HG03378 (cell line): Measurements from ENCODE around the gene TTYH1.

ENCODE experiments used
- ATAC-seq: cut with Tn5 transposase; IDR thresholded peaks from one replicate; pipeline ENCODE4 v1.9.1; 2021; ENCODE audit warnings: mild to moderate bottlenecking, moderate library complexity; ENCODE audit not compliant: unreplicated experiment

TTYH1 gene

DNA sequence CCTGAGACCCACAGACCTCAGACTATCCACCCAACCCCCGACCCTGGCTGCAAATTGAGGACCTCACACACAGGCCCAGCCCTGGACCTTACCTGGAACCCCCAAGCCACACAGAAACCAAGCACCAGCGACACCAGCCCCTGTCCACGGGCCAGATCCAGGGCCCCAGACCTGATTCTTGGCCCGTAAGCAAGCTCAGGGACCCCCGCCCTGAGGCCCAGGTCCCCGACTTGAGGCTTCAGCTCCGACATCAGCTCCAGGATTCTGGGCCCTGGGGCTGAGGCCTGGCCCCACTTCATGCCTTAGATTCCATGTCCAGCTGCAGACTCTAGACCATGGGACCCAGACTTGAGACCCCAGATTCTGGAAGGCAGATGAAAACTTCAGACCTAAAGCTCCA, 6.3 kb downstream of the TTYH1 start:
- no peak for ATAC-seq

DNA sequence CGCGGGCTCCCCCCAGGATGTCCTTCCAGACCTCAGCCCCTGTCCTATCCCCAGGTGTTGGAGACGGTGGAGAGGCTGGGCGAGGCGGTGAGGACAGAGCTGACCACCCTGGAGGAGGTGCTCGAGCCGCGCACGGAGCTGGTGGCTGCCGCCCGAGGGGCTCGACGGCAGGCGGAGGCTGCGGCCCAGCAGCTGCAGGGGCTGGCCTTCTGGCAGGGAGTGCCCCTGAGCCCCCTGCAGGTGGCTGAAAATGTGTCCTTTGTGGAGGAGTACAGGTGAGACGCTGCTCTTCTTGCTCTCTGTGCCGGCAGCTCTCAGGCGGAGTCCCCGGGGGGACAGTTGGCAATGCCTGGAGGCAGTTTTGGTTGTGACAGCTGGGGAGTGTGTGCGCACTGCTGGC, 6.9 kb downstream of the TTYH1 start:
- ATAC-seq = no peak

DNA sequence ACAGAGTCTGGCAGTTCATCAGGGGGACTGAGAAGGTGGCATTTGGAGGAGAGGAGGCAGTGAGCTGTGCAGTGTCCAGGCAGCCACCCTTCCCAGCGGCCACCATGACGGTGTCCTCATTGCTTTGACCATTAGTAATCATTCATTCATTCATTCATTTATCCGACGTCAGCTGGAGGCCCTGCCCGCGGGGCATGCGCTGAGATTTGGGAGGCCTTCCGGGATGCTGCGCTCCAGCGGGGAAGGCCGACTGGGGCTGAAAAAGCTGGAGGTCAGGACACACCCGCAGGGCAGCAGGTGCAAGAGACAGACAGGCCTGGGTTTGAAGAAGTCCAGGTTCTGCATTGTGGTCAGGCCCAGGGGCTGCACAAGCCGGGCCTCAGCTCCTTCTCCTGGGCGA, 8.9 kb downstream of the TTYH1 start:
- ATAC-seq = no peak

DNA sequence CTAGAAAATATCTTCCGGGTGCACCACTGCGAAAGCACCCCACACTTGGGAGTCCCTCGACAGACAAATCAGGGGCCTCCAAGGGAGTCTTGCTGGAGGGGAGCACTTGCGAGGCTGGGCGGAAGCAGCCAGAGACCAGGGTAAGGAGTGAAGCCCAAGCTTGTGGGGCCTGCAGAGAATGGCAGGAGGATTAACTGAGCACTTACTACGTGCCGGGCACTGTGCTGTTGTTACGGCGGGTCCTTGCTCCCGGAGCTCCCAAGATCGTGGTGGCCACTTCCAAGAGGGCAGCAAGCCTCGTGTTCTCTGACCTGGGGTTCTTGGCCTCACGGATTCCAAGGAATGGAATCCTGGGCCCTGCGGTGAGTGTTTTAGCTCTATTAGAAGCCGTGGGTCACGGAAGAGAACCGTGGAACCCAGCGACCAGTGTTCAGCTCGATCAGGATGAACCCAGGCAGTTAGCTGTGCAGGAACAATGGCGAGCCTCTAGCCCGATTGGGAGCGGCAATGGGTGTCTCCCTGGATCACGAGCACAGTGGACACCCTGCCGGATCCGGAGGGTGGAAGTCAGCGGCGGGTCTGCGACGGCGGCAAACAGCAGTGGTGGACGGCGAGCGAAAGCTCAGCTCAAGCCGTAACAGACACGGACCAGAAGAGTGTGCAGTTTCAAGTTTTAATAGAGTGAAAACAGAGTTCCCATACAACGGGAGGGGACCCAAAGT, 9.6 kb downstream of the TTYH1 start:
- ATAC-seq = no peak

DNA sequence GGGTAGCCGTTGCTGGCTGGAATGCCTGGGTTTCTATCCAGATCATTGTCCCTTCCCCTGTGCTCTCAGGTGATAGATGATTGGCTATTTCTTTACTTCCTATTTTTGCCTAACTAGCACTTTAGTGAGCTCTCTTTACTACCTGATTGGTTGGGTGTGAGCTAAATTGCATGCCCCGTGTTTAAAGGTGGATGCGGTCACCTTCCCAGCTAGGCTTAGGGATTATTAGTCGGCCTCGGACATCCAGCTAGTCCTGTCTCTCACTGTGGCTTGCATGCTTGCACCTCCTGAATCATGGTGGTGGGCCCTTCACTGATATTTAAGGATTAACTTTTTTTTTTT, 10.1 kb downstream of the TTYH1 start:
- no peak for ATAC-seq

DNA sequence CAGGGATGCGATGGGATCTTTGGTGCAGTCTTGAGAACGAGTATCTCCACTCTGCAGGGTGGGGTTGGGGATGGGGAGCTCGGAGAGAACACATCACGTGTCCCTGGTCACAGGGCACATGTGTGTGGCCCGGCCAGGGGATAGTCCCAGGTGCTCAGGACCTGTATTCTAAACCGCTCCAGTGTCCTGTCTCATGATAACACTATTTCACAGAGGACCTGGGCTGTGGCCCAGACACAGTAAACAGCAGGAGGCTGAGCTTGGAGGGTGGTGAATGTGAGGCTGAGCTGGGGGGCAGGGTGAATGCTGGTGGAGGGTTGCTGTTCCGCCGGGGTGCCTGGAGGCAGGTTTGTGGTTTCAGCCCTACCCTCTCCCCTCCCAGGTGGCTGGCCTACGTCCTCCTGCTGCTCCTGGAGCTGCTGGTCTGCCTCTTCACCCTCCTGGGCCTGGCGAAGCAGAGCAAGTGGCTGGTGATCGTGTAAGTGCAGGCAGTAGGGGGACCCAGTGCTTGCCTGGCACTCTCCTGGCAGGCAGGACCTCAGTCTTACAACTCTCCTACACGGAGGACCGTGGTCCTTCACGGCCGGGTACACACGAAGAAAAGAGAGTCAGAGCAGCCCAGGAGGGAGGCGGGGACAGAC, 11.1 kb downstream of the TTYH1 start:
- no peak for ATAC-seq

DNA sequence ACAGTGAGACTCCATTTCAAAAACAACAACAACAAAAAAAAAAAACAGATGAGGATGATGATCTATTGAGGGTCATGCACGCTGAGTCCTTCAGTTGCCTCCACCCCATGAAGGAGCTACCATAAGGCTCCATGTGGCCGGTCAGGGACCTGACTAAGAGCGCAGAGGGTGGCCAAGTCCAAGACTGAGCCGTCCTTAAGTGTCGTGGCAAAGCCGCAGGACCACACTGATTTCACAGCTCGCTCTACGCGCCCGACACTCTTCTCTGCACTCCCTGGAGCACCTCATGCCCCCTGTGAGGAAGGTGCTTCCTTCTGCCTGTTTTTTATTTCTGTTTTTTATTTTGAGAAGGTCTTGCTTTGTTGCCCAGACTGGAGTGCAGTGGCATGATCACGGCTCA, 12.3 kb downstream of the TTYH1 start:
- no peak for ATAC-seq

DNA sequence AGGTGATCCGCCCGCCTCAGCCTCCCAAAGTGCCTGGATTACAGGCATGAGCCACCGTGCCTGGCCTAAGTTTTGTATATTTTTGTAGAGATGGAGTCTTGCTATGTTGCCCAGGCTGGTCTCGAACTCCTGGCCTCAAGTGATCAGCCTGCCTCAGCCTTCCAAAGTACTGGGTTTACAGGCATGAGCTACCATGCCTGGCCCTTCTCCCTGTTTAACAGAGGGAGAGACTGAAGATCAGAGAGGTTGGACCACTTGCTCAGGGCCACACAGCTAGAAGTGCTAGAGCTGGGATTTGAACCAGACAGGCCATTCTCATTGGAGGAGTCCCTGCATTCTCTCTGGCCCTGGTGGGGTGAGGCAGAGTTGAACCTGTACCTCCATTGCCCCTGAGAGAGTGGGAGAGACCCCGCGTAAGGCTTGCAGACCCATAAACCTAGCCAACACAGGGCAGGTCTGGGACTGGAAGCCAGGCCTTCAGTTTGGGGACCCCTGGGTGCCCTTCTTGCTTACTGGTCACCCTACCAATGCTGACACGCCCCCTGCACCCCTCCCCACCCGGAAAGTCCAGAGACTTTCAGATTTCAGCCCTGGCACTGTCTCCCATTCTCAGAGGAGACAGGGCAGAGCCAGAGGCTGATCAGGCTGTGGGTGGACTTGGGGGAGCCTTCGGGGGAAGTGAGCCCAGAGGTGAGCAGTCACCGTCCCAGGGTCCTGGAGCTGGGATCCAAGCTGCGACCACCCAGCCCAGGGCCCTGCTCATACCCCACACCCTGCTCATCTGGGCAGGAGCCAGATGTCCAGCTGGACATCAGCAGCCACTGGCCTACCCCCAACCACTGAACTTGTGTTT, 13.3 kb downstream of the TTYH1 start:
- no peak for ATAC-seq

DNA sequence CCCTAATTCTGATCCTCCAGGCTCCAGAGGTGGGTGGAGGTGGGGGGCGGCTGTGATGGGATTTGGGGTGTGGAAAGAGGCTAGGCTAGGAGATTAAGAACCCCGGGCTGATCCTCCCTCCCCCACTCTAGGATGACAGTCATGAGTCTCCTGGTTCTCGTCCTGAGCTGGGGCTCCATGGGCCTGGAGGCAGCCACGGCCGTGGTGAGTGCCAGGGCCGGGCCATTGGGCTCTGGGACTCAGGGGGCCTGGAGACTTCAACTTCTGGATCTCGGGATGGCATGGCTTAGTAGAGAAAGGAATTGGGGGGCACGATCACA, 13.9 kb downstream of the TTYH1 start:
- no peak for ATAC-seq

DNA sequence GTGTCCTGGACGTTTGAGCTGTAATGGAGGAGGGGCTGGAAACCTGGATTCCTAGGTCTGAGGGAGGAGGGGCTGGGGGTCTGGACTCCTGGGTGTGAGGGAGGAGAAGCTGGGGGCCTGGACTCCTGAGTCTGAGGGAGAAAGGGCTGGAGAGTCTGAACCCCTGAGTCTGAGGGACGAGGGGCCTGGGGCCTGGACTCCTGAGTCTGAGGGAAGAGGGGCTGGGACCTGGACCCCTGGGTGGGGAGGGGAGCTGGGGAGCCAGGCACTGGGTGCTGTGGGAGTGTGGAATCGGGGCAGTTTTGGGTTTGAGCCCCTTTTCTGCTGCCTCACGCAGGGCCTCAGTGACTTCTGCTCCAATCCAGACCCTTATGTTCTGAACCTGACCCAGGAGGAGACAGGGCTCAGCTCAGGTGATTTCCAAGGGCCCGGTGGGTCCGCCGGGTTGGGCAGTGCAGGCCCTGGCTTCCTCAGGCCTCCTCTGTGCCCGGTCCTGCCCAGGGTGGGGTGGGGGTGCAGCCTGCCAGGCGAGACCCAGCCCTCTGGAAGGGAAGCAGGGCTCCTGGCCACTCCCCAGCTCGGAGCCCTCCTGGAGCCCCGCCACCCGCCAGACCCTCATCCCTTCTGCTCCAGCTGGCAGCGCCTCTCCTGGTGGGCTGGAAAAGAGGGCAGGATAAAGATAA, 14.4 kb downstream of the TTYH1 start:
- no peak for ATAC-seq

DNA sequence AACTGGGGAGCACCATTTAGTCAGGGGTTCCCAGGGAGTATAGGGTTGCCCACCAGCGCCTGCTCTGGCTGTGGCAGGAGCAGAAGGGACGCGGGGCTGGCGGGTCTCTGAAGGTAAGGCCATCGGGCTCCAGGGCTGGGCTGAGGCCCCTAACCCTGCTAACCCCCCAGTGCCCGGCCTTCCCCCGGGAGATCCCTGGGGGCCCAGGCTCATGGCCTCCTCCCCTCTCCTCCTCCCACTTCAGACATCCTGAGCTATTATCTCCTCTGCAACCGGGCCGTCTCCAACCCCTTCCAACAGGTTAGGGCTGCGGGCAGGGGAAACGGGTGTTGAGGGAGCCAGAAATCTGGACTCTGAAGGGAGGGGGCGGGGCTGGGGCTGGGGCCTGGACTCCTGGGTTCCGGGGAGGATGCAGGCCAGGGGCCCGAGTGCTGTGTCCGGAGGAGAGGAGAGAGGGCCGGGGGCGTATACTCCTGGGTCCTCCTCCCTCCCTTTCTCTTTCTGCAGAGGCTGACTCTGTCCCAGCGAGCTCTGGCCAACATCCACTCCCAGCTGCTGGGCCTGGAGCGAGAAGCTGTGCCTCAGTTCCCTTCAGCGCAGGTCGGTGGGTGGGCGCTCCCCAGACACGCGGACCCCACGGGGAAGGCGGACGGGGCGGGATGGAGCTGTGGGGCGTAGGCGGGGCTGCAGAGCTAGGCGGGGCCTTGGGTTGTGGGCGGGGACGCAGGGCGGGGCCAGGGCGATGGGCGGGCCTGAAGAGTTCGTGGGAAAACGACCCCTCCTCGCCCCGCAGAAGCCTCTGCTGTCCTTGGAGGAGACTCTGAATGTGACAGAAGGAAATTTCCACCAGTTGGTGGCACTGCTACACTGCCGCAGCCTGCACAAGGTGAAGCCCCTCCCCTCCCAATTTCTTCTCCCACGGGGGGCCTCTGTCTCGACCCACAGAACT, 15.3 kb downstream of the TTYH1 start:
- no peak for ATAC-seq

DNA sequence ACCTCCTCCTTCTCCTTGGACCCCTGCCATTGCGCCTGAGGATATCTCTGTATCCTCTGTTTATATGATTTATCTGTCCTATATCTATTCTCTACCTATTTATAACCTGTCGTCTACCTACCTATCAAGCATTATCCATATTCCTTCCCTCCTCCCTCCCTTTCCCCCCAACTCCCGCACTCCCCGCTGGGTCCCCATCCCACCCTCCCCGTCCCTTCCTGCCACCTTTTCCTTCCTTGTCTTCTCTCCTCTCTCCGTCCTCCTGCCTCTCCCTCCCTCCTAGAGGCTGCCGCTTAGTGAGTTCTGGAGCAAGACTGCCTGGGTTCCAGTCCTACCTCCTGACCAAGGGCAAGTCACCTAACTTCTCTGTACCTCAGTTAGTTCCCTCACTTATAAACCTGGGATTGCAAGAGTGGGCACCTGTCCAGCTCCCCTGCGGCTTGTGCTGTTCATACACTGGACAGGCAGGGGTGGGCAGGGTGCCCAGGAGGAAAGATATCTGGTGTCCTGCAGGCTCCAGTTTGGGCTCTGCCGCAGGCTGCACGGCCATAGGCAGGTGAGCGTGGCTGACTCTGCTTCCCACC, 16.1 kb downstream of the TTYH1 start:
- no peak for ATAC-seq

DNA sequence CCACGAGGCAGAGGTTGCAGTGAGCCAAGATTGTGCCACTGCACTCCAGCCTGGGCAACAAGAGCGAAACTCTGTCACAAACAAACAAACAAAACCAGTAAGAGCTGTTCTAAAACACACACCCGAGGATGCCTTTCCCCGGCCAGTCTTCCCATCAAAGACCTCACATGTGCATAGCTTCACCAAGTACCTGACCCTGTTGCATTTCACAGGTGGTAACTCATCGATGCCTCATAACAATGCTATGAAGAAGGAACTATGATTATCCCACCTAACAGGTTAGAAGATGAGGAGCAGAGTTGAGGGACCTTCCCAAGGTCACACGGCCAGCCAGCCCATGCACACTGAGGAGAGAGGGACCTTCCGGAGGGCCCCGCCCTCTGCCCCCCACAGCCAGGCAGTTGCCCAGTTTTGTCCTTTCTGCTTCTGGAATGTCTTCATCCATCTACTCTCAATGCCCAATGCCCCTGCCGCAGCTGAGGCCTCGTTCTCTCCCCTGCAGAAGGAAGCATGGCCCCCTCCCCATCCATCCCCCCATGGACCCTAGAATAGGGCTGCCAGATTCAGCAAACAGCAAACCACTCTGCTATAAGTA, 17.0 kb downstream of the TTYH1 start:
- no peak for ATAC-seq

DNA sequence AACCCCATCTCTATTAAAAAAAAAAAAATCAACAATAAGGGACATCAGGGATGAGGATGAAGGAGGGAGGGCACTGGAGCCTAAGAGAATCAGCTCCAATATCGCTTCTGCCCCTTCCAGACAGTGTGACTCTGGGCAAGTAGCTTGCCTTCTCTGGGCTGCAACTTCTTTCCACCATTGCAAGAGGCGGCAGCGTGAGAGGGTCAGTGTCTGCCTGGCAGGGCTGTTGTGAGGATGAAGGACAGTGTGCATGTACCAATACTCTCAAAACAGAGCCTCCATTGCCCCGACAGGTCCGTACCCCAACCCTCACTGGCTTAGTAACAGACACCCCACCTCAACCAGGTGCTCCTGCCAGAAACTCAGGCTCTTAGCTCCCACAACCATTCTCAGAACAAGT, 18.4 kb downstream of the TTYH1 start:
- no peak for ATAC-seq

DNA sequence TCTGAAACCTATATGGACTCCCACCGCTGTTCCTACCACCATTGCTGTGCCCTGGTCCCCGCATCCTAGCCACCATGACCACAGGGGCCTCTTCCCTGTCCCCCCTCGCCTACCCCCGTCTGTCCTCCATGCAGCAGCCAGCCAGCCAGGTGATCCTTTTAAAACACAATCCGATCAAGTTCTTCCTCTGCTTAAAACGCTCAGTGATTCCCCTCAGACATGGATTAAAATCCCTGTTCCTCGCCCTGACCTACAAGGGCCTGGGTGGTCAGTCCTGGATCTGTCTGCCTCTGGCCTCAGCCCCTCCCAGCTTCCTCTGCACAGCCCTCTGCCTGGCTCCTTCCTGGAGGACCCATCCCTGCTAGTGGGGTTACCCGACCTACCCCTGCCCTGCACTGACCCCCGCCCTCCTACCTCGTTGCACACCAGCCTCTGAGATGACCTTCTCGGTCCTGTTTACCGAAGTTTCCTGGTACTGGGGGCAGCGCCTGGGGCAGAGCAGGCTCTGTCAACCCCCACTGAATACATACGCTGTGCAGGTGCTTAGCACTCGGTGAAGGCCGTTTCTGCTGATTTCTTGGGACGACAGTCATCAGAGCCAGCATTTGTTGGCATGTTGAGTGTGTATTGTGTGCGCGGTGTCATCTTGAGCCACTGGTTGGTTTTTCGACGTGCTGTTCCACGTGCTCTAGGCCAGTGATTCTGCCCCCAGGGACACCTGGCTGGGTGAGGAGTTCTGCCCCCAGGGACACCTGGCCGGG, 19.0 kb downstream of the TTYH1 start:
- no peak for ATAC-seq

DNA sequence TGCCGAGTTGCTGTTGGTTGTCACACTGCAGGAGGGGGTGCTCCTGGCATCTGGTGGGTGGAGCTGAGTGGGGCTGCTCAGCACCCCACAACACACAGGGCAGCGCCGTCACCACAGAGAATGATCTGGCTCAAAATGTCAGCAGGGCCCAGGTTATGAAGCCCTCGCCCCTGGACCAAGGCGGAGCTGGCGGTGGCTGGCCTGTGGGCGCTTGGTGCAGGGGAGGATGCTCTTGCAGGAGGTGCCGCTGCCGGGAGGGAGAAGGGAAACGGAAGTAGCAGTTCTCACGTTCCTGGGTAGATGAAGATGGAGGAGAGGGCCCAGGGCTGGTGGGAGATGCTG, 19.6 kb downstream of the TTYH1 start:
- no peak for ATAC-seq

DNA sequence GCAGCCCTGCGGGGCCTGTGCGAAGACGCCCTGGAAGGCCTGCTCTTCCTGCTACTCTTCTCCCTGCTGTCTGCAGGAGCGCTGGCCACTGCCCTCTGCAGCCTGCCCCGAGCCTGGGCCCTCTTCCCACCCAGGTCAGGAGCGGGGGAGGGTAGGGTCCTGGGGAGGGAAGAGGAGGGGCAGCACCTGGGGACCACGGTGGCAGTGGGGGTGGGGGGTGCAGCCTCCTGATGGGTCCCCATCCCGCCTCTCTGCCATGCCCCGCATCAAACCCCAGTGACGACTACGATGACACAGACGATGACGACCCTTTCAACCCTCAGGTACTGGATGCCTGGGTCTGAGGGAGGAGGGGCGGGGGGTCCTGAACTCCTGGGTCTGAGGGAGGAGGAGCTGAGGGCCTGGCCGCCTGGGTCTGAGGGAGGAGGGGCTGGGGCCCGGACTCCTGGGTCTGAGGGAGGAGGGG, 20.3 kb downstream of the TTYH1 start:
- ATAC-seq = no peak

DNA sequence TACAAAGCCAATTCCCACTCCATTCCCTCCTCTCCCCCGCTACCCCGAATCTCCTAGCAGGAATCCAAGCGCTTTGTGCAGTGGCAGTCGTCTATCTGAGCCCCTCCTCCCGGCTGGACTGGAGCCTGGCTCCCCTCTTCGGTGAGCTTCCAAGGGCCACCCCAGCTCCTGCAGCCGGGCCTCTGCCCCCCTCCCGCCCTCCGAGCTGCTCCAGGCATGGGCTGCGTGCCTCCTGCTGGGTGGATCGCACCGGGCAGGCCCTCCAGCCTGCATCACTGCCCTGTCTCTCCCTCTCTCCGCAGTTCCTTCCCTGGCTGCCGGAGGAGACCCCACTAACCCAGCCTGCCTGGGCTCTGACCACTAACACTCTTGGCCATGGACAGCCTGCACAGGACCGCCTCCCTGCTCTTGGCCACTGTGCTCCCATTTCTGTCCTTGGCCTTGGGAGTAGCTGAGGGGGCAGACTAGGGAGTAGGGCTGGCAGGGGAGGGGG, 20.8 kb downstream of the TTYH1 start:
- no peak for ATAC-seq
